HG03135 (cell line): ENCODE measurements around the gene DNHD1.

ENCODE experiments used
- ATAC-seq: cut with Tn5 transposase; IDR thresholded peaks from one replicate; pipeline ENCODE4 v1.9.1; 2021; ENCODE audit warnings: mild to moderate bottlenecking, moderate library complexity; ENCODE audit not compliant: unreplicated experiment

DNHD1 gene

GRCh38 chr11:6561288-6561687 lies 64.2 kb downstream of the DNHD1 start:
- no peak for ATAC-seq

- ATAC-seq, result no peak
These were observed 66.1 kb downstream of the DNHD1 start for GRCh38 chr11:6563121-6563619.

- ATAC-seq, result no peak
These were observed 66.6 kb downstream of the DNHD1 start for GRCh38 chr11:6563667-6564066.

- no peak for ATAC-seq
These were observed 68.2 kb downstream of the DNHD1 start for GRCh38 chr11:6565325-6565724.

- ATAC-seq, result no peak
These were observed 69.1 kb downstream of the DNHD1 start for GRCh38 chr11:6565988-6566703.

GRCh38 chr11:6566704-6567370 lies 69.8 kb downstream of the DNHD1 start:
- no peak for ATAC-seq

GRCh38 chr11:6567371-6567745 lies 70.3 kb downstream of the DNHD1 start:
- no peak for ATAC-seq

- ATAC-seq, result no peak
These were observed 71.3 kb downstream of the DNHD1 start for GRCh38 chr11:6568191-6568918.

- no peak for ATAC-seq
These were observed 72.6 kb downstream of the DNHD1 start for GRCh38 chr11:6569706-6570105.

GRCh38 chr11:6570691-6571427 lies 73.8 kb downstream of the DNHD1 start:
- ATAC-seq, result no peak

GRCh38 chr11:6571434-6572008 lies 74.4 kb downstream of the DNHD1 start:
- ATAC-seq, result no peak

- no peak for ATAC-seq
These were observed 75.1 kb downstream of the DNHD1 start for GRCh38 chr11:6572215-6572614.

GRCh38 chr11:6574816-6575715 lies 78.0 kb downstream of the DNHD1 start:
- ATAC-seq, result no peak

GRCh38 chr11:6576471-6577373 lies 79.6 kb downstream of the DNHD1 start:
- no peak for ATAC-seq

GRCh38 chr11:6578134-6578533 lies 81.1 kb downstream of the DNHD1 start:
- no peak for ATAC-seq

- no peak for ATAC-seq
These were observed 82.6 kb downstream of the DNHD1 start for GRCh38 chr11:6579681-6580080.

- ATAC-seq, result no peak
These were observed 86.5 kb downstream of the DNHD1 start for GRCh38 chr11:6583584-6583983.

- no peak for ATAC-seq
These were observed 87.4 kb downstream of the DNHD1 start for GRCh38 chr11:6584528-6584927.
